IMR-90 (cell line): ENCODE measurements around the gene AJAP1. TPM values are rescaled to one million over a fixed set of nuclear protein-coding genes. Genes with fewer than 3 reads are reported as not detected.

Experiments
- ATAC-seq: fragments of 200-7000 bp; cut with Tn5 transposase; 2 replicates; pipeline ENCODE4 v1.9.1; 2020; ENCODE audit warnings: low read depth, mild to moderate bottlenecking, moderate library complexity
- BruUV-seq: library from RNA; stranded (reverse); fragments of 400-500 nt; replicated peaks from 2 replicates; lab custom pipeline; 2021; lab: Mats Ljungman, UMichigan
- CTCF ChIA-PET: fragments of 300-600 bp; formaldehyde crosslinking; extraction: SDS; loops from one replicate; lab custom pipeline; 2021; ENCODE audit warnings: antibody characterized with exemption; lab: Yijun Ruan, JAX
- POLR2A ChIA-PET: fragments of 300-600 bp; sonication (Branson Sonifier 250); formaldehyde crosslinking; loops from one replicate; lab custom pipeline; 2022; ENCODE audit warnings: antibody characterized with exemption; ENCODE audit not compliant: unreplicated experiment; lab: Charles Lee
- DNase-seq: peaks from one replicate; pipeline ENCODE4 v3.0.0; 2013
- H2AFZ ChIP-seq: replicated peaks from 2 replicates; pipeline ENCODE3; 2013; ENCODE audit warnings: low read length, mild to moderate bottlenecking; ENCODE audit not compliant: poor library complexity
- H2AK5ac ChIP-seq: 2 replicates; pipeline ENCODE4 v1.6.1; 2013; ENCODE audit warnings: low read depth, low read length, inconsistent platforms
- H2AK9ac ChIP-seq: replicated peaks from 2 replicates; pipeline ENCODE3; 2013; ENCODE audit warnings: mild to moderate bottlenecking, low read depth, low read length, moderate library complexity; ENCODE audit not compliant: poor library complexity
- H2BK120ac ChIP-seq: 2 replicates; pipeline ENCODE4 v1.6.1; 2013; ENCODE audit warnings: low read depth, low read length, inconsistent platforms
- H2BK15ac ChIP-seq: 3 replicates; pipeline ENCODE4 v1.6.1; 2013; ENCODE audit warnings: low read depth, low read length, inconsistent platforms
- H2BK20ac ChIP-seq: 2 replicates; pipeline ENCODE4 v1.6.1; 2013; ENCODE audit warnings: low read depth, mild to moderate bottlenecking, inconsistent platforms, low read length, moderate library complexity
- H2BK5ac ChIP-seq: 2 replicates; pipeline ENCODE4 v1.6.1; 2013; ENCODE audit warnings: mild to moderate bottlenecking, low read depth, low read length, inconsistent platforms; ENCODE audit not compliant: poor library complexity, severe bottlenecking
- H3K14ac ChIP-seq: replicated peaks from 2 replicates; pipeline ENCODE4 v1.6.1; 2013; ENCODE audit warnings: low read depth, low read length, inconsistent platforms
- H3K18ac ChIP-seq: 2 replicates; pipeline ENCODE4 v1.6.1; 2013; ENCODE audit warnings: low read depth, low read length, control low read depth
- H3K23ac ChIP-seq: 2 replicates; pipeline ENCODE4 v1.6.1; 2013; ENCODE audit warnings: low read depth, low read length, inconsistent platforms
- H3K27ac ChIP-seq: 2 replicates; pipeline ENCODE4 v1.5.1; 2013; ENCODE audit warnings: mild to moderate bottlenecking, control low read depth, low read length; ENCODE audit not compliant: insufficient read depth
- H3K27me3 ChIP-seq: 2 replicates; pipeline ENCODE4 v1.6.1; 2013; ENCODE audit warnings: low read length; ENCODE audit not compliant: control insufficient read depth, insufficient read depth
- H3K36me3 ChIP-seq: 2 replicates; pipeline ENCODE4 v1.6.1; 2013; ENCODE audit warnings: low read length, mixed read lengths; ENCODE audit not compliant: control insufficient read depth, insufficient read depth
- H3K4ac ChIP-seq: 2 replicates; pipeline ENCODE4 v1.6.1; 2013; ENCODE audit warnings: low read depth, low read length, inconsistent platforms
- H3K4me1 ChIP-seq: 2 replicates; pipeline ENCODE4 v1.6.1; 2013; ENCODE audit warnings: low read length, mixed read lengths; ENCODE audit not compliant: control insufficient read depth, insufficient read depth
- H3K4me2 ChIP-seq: 2 replicates; pipeline ENCODE4 v1.6.1; 2013; ENCODE audit warnings: low read depth, mild to moderate bottlenecking, control low read depth, low read length, moderate library complexity
- H3K4me3 ChIP-seq: 2 replicates; pipeline ENCODE4 v1.5.1; 2013; ENCODE audit warnings: low read depth, mild to moderate bottlenecking, control low read depth, low read length, moderate library complexity; ENCODE audit not compliant: insufficient read depth
- H3K56ac ChIP-seq: 2 replicates; pipeline ENCODE4 v1.6.1; 2013; ENCODE audit warnings: low read length, inconsistent platforms; ENCODE audit not compliant: insufficient read depth; ENCODE audit errors: extremely low read depth
- H3K79me1 ChIP-seq, 2 experiments: 2 replicates each; pipeline ENCODE4 v1.6.1; 2013; ENCODE audit warnings: low read length in 2 of 2, inconsistent platforms in 1 of 2, low read depth in 1 of 2
- H3K9ac ChIP-seq: 2 replicates; pipeline ENCODE4 v1.6.1; 2013; ENCODE audit warnings: low read depth, low read length, control low read depth
- H3K9me1 ChIP-seq: 2 replicates; pipeline ENCODE4 v1.6.1; 2013; ENCODE audit warnings: low read length, inconsistent platforms; ENCODE audit not compliant: insufficient read depth
- H3K9me3 ChIP-seq: 2 replicates; pipeline ENCODE4 v1.6.1; 2013; ENCODE audit warnings: low read length; ENCODE audit not compliant: control insufficient read depth, insufficient read depth
- H4K20me1 ChIP-seq: 2 replicates; pipeline ENCODE4 v1.6.1; 2013; ENCODE audit warnings: low read length, inconsistent platforms; ENCODE audit not compliant: insufficient read depth
- H4K5ac ChIP-seq: 2 replicates; pipeline ENCODE4 v1.6.1; 2013; ENCODE audit warnings: mild to moderate bottlenecking, low read depth, low read length, control low read depth
- H4K8ac ChIP-seq, 2 experiments: 2 replicates each; pipeline ENCODE4 v1.6.1; 2013; ENCODE audit warnings: low read depth in 2 of 2, low read length in 2 of 2, control low read depth in 1 of 2, inconsistent platforms in 1 of 2
- H4K91ac ChIP-seq: 2 replicates; pipeline ENCODE4 v1.6.1; 2013; ENCODE audit warnings: low read depth, low read length, inconsistent platforms; ENCODE audit not compliant: insufficient read depth
- BHLHE40 ChIP-seq: fragments of 150-350 bp; IDR thresholded peaks from 2 replicates; pipeline ENCODE4 v1.6.1; 2016; ENCODE audit warnings: mild to moderate bottlenecking, low read depth, low read length
- CEBPB ChIP-seq: IDR thresholded peaks from 2 replicates; pipeline ENCODE4 v1.6.1; 2012; ENCODE audit warnings: low read depth, low read length, improper control_type of control experiment
- CHD1 ChIP-seq: IDR thresholded peaks from 2 replicates; pipeline ENCODE4 v1.6.1; 2012; ENCODE audit warnings: low read depth, low read length, improper control_type of control experiment
- ELK1 ChIP-seq: fragments of 150-350 bp; IDR thresholded peaks from 2 replicates; pipeline ENCODE4 v1.6.1; 2016; ENCODE audit warnings: low read depth, mild to moderate bottlenecking, low read length, moderate library complexity, borderline replicate concordance
- FOS ChIP-seq: fragments of 150-350 bp; IDR thresholded peaks from 2 replicates; pipeline ENCODE4 v1.6.1; 2016; ENCODE audit warnings: low read depth, low read length
- MAFK ChIP-seq: IDR thresholded peaks from 2 replicates; pipeline ENCODE4 v1.6.1; 2012; ENCODE audit warnings: low read depth, low read length, improper control_type of control experiment
- MAZ ChIP-seq: IDR thresholded peaks from 2 replicates; pipeline ENCODE4 v1.6.1; 2012; ENCODE audit warnings: low read depth, mild to moderate bottlenecking, low read length, improper control_type of control experiment, moderate library complexity, borderline replicate concordance
- MXI1 ChIP-seq: IDR thresholded peaks from 2 replicates; pipeline ENCODE4 v1.6.1; 2012; ENCODE audit warnings: low read depth, mild to moderate bottlenecking, low read length, moderate library complexity, borderline replicate concordance
- NFE2L2 ChIP-seq: fragments of 150-350 bp; IDR thresholded peaks from 2 replicates; pipeline ENCODE4 v1.6.1; 2016; ENCODE audit warnings: low read depth, mild to moderate bottlenecking, low read length
- POLR2A ChIP-seq: IDR thresholded peaks from 2 replicates; pipeline ENCODE4 v1.6.1; 2012; ENCODE audit warnings: mild to moderate bottlenecking, low read depth, low read length
- RAD21 ChIP-seq: IDR thresholded peaks from 2 replicates; pipeline ENCODE4 v1.6.1; 2012; ENCODE audit warnings: low read length, improper control_type of control experiment
- RFX5 ChIP-seq: IDR thresholded peaks from 2 replicates; pipeline ENCODE4 v1.8.0; 2012; ENCODE audit warnings: low read depth, mild to moderate bottlenecking, low read length, moderate library complexity
- SMC3 ChIP-seq: fragments of 150-350 bp; IDR thresholded peaks from 2 replicates; pipeline ENCODE4 v1.6.1; 2016; ENCODE audit warnings: low read depth, mild to moderate bottlenecking, antibody characterized with exemption, low read length, moderate library complexity
- USF2 ChIP-seq: fragments of 150-350 bp; IDR thresholded peaks from 2 replicates; pipeline ENCODE4 v1.6.1; 2017; ENCODE audit warnings: mild to moderate bottlenecking, antibody characterized with exemption, low read length, low read depth
- WGBS, 2 experiments: methylation state at CpG; one replicate each; pipeline versions ENCODE4 v1.1.5 to v1.1.7; 2013; ENCODE audit warnings: missing lambda C conversion rate in 2 of 2; ENCODE audit not compliant: insufficient read length in 1 of 2; ENCODE audit errors: extremely low coverage in 2 of 2; 5-methylcytosine and 5-hydroxymethylcytosine counted together
- dilution Hi-C: fragments of 300-500 bp; cut with HindIII; formaldehyde crosslinking; loops from one replicate; pipeline ENCODE4 v1.14.3; 2018; ENCODE audit warnings: low sequenced_read_pairs; ENCODE audit not compliant: unreplicated experiment
- in situ Hi-C: fragments of 300-500 bp; cut with MboI; formaldehyde crosslinking; loops from 3 replicates; pipeline ENCODE4 v1.14.3; 2019; ENCODE audit warnings: low sequenced_read_pairs, inconsistent platforms, mixed read lengths
- intact Hi-C: fragments of 100-400 bp; cut with micrococcal nuclease; formaldehyde crosslinking; loops from 2 replicates; pipeline ENCODE4 v1.10.0; 2022
- polyA plus RNA-seq, 3 experiments: library from polyadenylated mRNA; depleted of rRNA; stranded (reverse); fragments of >200 nt; gene quantifications; 2 replicates each; pipeline ENCODE4 v1.2.3, GENCODE V29; 2012; ENCODE audit warnings: low replicate concordance in 1 of 3
- total RNA-seq: library from RNA; depleted of rRNA; stranded (reverse); fragments of >200 nt; gene quantifications from 2 replicates; pipeline ENCODE4 v1.2.3, GENCODE V29; 2012
- TF ChIP-seq, protein P1 (sequence below): conservative IDR thresholded peaks from 2 replicates; pipeline ENCODE4 v1.5.1; 2012; ENCODE audit warnings: mild to moderate bottlenecking, low read depth, low read length, improper control_type of control experiment

The AJAP1 gene
- total and polyA plus RNA-seq, 2 of the 4 experiments (the other 2 are of a cell fraction) = under 0.01 to 0.02 TPM

GRCh38 chr1:4713669-4714068, 59.3 kb downstream of the AJAP1 start:
- Histone ChIP-seq H2BK5ac (no peak overlapping the region), H2AFZ (no peak overlapping the region), H4K5ac (no peak overlapping the region), H2AK9ac (no peak overlapping the region), H2BK15ac (no peak overlapping the region), H2BK20ac (no peak overlapping the region), H3K9me3 (peaks cover 40% of the 10 kb centered on the region), H3K4me3 (no peak overlapping the region), H3K23ac (no peak overlapping the region), H4K20me1 (no peaks in the 10 kb centered on the region), H3K36me3 (no peaks in the 10 kb centered on the region), H4K8ac (no peak overlapping the region), H3K9me1 (no peaks in the 10 kb centered on the region), H3K14ac (no peak overlapping the region), H3K27ac (no peak overlapping the region), H2BK120ac (no peak overlapping the region), H3K79me1 (no peaks in the 10 kb centered on the region), H3K27me3 (no peaks in the 10 kb centered on the region), H2AK5ac (no peak overlapping the region), H3K18ac (no peak overlapping the region), H3K4me2 (no peak overlapping the region), H3K4ac (no peak overlapping the region), H3K56ac (no peak overlapping the region), H3K4me1 (no peaks in the 10 kb centered on the region), H4K91ac (no peak overlapping the region), H3K9ac (no peak overlapping the region)
- WGBS, 2 experiments = 49% methylated on average over 4 of the region's 12 CpGs; no CpG with 5 or more reads in 1 of the 2 experiments
- no TSS peak for BruUV-seq
- DNase-seq = no peak
- ChIA-PET POLR2A (no interaction called here), CTCF (no interaction called here)
- dilution Hi-C loops = no loop called here
- in situ Hi-C loops = no loop called here
- intact Hi-C loops = no loop called here
- no peak for ATAC-seq
- no peak for TF ChIP-seq MAFK
- TF ChIP-seq ELK1 = no peak
- TF ChIP-seq CEBPB = no peak
- TF ChIP-seq POLR2A = no peak
- no peak for TF ChIP-seq MXI1
- no peak for TF ChIP-seq BHLHE40
- no peak for TF ChIP-seq MAZ
- TF ChIP-seq, protein P1, sequence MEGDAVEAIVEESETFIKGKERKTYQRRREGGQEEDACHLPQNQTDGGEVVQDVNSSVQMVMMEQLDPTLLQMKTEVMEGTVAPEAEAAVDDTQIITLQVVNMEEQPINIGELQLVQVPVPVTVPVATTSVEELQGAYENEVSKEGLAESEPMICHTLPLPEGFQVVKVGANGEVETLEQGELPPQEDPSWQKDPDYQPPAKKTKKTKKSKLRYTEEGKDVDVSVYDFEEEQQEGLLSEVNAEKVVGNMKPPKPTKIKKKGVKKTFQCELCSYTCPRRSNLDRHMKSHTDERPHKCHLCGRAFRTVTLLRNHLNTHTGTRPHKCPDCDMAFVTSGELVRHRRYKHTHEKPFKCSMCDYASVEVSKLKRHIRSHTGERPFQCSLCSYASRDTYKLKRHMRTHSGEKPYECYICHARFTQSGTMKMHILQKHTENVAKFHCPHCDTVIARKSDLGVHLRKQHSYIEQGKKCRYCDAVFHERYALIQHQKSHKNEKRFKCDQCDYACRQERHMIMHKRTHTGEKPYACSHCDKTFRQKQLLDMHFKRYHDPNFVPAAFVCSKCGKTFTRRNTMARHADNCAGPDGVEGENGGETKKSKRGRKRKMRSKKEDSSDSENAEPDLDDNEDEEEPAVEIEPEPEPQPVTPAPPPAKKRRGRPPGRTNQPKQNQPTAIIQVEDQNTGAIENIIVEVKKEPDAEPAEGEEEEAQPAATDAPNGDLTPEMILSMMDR = no peak
- no peak for TF ChIP-seq NFE2L2
- TF ChIP-seq CHD1 = no peak
- no peak for TF ChIP-seq FOS
- no peak for TF ChIP-seq SMC3
- TF ChIP-seq RAD21 = no peak
- TF ChIP-seq RFX5 = no peak
- TF ChIP-seq USF2 = no peak
